HG03159 (cell line): ENCODE data around the gene STK11IP.
A peak's percentile ranks its signal among the peaks of the same experiment; 100 is the strongest.
"Not testable (repeated sequence)": the region's sequence is repeated elsewhere in the genome, so short reads cannot be mapped to it uniquely, and the experiment has no call there.

Experiments used
- ATAC-seq: cut with Tn5 transposase; IDR thresholded peaks from one replicate; pipeline ENCODE4 v1.9.1; 2021; ENCODE audit warnings: mild to moderate bottlenecking, moderate library complexity; ENCODE audit not compliant: unreplicated experiment

Gene STK11IP

GRCh38 chr2:219644801-219645480 is 47.3 kb downstream of the STK11IP start:
- no peak for ATAC-seq

GRCh38 chr2:219645631-219646527 is 48.2 kb downstream of the STK11IP start:
- no peak for ATAC-seq

GRCh38 chr2:219648176-219648575 is 50.5 kb downstream of the STK11IP start:
- no peak for ATAC-seq

GRCh38 chr2:219648963-219649362 is 51.3 kb downstream of the STK11IP start:
- ATAC-seq = no peak

GRCh38 chr2:219650426-219651248 is 53.0 kb downstream of the STK11IP start:
- ATAC-seq = no peak

- ATAC-seq = not testable (repeated sequence)
Observed at GRCh38 chr2:219651656-219652055, 54.0 kb downstream of the STK11IP start.

GRCh38 chr2:219656526-219656925 is 58.9 kb downstream of the STK11IP start:
- no peak for ATAC-seq

- no peak for ATAC-seq
Observed at GRCh38 chr2:219658196-219658846, 60.7 kb downstream of the STK11IP start.

- no peak for ATAC-seq
Observed at GRCh38 chr2:219658874-219659273, 61.2 kb downstream of the STK11IP start.

- ATAC-seq = peak; percentile 89
Observed at GRCh38 chr2:219661197-219661954, 63.7 kb downstream of the STK11IP start.

- no peak for ATAC-seq
Observed at GRCh38 chr2:219661955-219662395, 64.3 kb downstream of the STK11IP start.

- no peak for ATAC-seq
Observed at GRCh38 chr2:219662566-219662965, 64.9 kb downstream of the STK11IP start.

GRCh38 chr2:219663116-219663762 is 65.6 kb downstream of the STK11IP start:
- ATAC-seq = no peak

- no peak for ATAC-seq
Observed at GRCh38 chr2:219664041-219664440, 66.4 kb downstream of the STK11IP start.

GRCh38 chr2:219664944-219665343 is 67.3 kb downstream of the STK11IP start:
- ATAC-seq = no peak

- ATAC-seq = no peak
Observed at GRCh38 chr2:219665926-219666325, 68.3 kb downstream of the STK11IP start.
